ENCODE data around the gene CYP27B1.

CYP27B1 gene

GRCh38 chr12:57766464-57767304, at the start of gene CYP27B1:
TSS of gene CYP27B1 (minus strand) at chr12:57767078. CDS start at chr12:57767041, 37 bp downstream.
- DNase-seq = peak; percentile 42

GRCh38 chr12:57816001-57816854, 49.4 kb upstream of the CYP27B1 start:
- no peak for DNase-seq

- no peak for DNase-seq
Measured at GRCh38 chr12:57815177-57816000, 48.5 kb upstream of the CYP27B1 start.

- no peak for DNase-seq
Measured at GRCh38 chr12:57813971-57814772, 47.3 kb upstream of the CYP27B1 start.

- no peak for DNase-seq
Measured at GRCh38 chr12:57813111-57813970, 46.5 kb upstream of the CYP27B1 start.

GRCh38 chr12:57811028-57811755, 44.3 kb upstream of the CYP27B1 start:
- no peak for DNase-seq

- peak; percentile 69 for DNase-seq
Measured at GRCh38 chr12:57810450-57810849, 43.6 kb upstream of the CYP27B1 start.

- no peak for DNase-seq
Measured at GRCh38 chr12:57809425-57809824, 42.5 kb upstream of the CYP27B1 start.

GRCh38 chr12:57808351-57808750, 41.5 kb upstream of the CYP27B1 start:
- no peak for DNase-seq

- no peak for DNase-seq
Measured at GRCh38 chr12:57807285-57807684, 40.4 kb upstream of the CYP27B1 start.

GRCh38 chr12:57806677-57807076, 39.8 kb upstream of the CYP27B1 start:
- DNase-seq = no peak

GRCh38 chr12:57803319-57803893, 36.5 kb upstream of the CYP27B1 start:
- peak; percentile 28 for DNase-seq

GRCh38 chr12:57802607-57803006, 35.7 kb upstream of the CYP27B1 start:
- DNase-seq = no peak

GRCh38 chr12:57800965-57801364, 34.1 kb upstream of the CYP27B1 start:
- no peak for DNase-seq

- no peak for DNase-seq
Measured at GRCh38 chr12:57797933-57798332, 31.1 kb upstream of the CYP27B1 start.

GRCh38 chr12:57796996-57797395, 30.1 kb upstream of the CYP27B1 start:
- no peak for DNase-seq

- DNase-seq = no peak
Measured at GRCh38 chr12:57795354-57795753, 28.5 kb upstream of the CYP27B1 start.

GRCh38 chr12:57793920-57794319, 27.0 kb upstream of the CYP27B1 start:
- DNase-seq = no peak

GRCh38 chr12:57783861-57784260, 17.0 kb upstream of the CYP27B1 start:
- DNase-seq = no peak

GRCh38 chr12:57783466-57783801, 16.6 kb upstream of the CYP27B1 start:
- no peak for DNase-seq

Data from hematopoietic multipotent progenitor cell treated with erythropoietin and hydrocortisone succinate and interleukin-3 and kit ligand, for 8 days (in vitro differentiated cells).